ENCODE data around the gene GRM5. TPM values are rescaled to one million over a fixed set of nuclear protein-coding genes. Genes with fewer than 3 reads are reported as not detected.

The GRM5 gene
- total RNA-seq, 2 donors from 2014 or later, result 0.33 TPM; not detected in 1

DNA sequence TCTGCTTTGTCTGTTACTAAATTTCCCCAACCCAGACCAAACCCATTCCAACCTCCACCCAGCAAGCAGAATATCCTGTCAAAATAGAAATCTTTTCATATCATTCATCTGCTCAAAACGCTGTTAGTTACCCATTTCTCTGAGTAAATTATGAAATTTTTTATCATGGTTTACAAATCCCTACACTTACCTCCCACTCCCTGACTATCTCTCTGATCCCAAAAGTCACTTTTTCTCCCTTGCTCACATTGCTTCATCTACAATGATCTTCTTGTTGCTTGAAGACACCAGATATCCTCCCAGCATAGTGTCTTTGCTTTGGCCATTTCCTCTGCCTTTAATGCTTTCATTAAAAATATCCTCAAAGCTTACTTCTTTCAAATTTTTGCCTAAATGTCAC, 532.8 kb downstream of the GRM5 start:
- intact Hi-C loops (cut with DNase I), result no loop called here
- 18 to 42% methylated on average over 1 of the region's 1 CpG for WGBS, 2 donors

DNA sequence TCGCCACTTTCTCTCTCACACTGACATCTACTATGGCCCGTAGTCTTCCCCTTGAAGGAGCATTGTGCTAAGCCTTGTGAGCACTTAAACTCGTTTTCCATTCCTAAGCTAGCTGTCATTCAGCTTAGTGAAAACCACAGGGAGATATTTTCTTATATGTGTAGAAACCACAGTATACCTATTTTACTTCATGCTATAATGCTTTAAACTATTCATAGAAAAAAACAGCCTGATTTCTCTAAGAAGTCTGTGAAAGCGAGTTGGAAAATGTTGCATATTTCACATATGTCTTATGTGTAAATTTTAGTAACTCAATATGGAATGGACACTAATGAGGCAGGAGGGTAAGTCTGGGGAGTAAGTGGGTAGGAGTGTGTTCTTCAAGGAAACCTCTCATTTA, 534.0 kb downstream of the GRM5 start:
- Histone ChIP-seq H3K4me1 (no peaks in the 10 kb centered on the region), H3K27ac (no peak overlapping the region), H3K36me3 (replicated peaks in 1 of 2; ENCODE audit: insufficient read depth in 1 of 2, low read depth in 2 of 2) (no peaks in the 10 kb centered on the region), H3K27me3 (no peaks in the 10 kb centered on the region), H3K9me3 (no peaks in the 10 kb centered on the region), H3K4me3 (no peak overlapping the region)
- WGBS, 2 donors, result 54 to 63% methylated on average over 4 of the region's 4 CpGs
- TF ChIP-seq, protein P1, sequence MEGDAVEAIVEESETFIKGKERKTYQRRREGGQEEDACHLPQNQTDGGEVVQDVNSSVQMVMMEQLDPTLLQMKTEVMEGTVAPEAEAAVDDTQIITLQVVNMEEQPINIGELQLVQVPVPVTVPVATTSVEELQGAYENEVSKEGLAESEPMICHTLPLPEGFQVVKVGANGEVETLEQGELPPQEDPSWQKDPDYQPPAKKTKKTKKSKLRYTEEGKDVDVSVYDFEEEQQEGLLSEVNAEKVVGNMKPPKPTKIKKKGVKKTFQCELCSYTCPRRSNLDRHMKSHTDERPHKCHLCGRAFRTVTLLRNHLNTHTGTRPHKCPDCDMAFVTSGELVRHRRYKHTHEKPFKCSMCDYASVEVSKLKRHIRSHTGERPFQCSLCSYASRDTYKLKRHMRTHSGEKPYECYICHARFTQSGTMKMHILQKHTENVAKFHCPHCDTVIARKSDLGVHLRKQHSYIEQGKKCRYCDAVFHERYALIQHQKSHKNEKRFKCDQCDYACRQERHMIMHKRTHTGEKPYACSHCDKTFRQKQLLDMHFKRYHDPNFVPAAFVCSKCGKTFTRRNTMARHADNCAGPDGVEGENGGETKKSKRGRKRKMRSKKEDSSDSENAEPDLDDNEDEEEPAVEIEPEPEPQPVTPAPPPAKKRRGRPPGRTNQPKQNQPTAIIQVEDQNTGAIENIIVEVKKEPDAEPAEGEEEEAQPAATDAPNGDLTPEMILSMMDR (IDR thresholded peaks at IDR 0.05), result no peak
- intact Hi-C loops (cut with DNase I), result no loop called here
- no peak for DNase-seq
- no peak for ATAC-seq

More for the DNA sequence above, 532.8 kb downstream of the GRM5 start:
- Histone ChIP-seq H3K4me1 (no peaks in the 10 kb centered on the region), H3K4me3 (no peak overlapping the region), H3K36me3 (replicated peaks in 1 of 2; ENCODE audit: insufficient read depth in 1 of 2, low read depth in 2 of 2) (no peaks in the 10 kb centered on the region), H3K27me3 (no peaks in the 10 kb centered on the region), H3K9me3 (no peaks in the 10 kb centered on the region), H3K27ac (no peak overlapping the region)
- no peak for ATAC-seq
- no peak for DNase-seq
- TF ChIP-seq, protein P1 (IDR thresholded peaks at IDR 0.05), result no peak
- TF ChIP-seq POLR2A (IDR thresholded peaks at IDR 0.05), result no peak

DNA sequence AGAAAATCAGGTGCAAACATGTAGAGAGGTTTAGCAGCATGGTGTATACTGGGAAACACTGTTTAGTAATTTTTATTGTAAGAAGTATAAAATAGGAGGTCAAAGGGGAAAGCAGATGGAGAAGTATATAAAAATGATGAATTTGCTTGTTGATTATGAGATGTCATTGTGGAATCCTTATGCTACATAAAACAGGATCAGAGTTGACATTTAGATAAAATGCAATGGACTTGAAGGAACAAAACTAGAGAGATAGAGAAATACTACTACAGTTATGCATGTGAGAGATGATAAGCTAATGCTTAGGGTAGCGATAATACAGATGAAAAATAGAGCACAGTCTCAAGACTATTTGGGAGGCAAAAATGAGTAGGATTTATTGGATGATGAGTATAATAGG, 536.4 kb downstream of the GRM5 start:
- Histone ChIP-seq H3K4me1 (no peaks in the 10 kb centered on the region), H3K4me3 (no peak overlapping the region), H3K27ac (no peak overlapping the region), H3K36me3 (replicated peaks in 1 of 2; ENCODE audit: insufficient read depth in 1 of 2, low read depth in 2 of 2) (no peaks in the 10 kb centered on the region), H3K9me3 (no peaks in the 10 kb centered on the region), H3K27me3 (no peaks in the 10 kb centered on the region)
- DNase-seq (no peak), ATAC-seq (no peak)
- intact Hi-C loops (cut with DNase I), result no loop called here
- no peak for TF ChIP-seq POLR2A (IDR thresholded peaks at IDR 0.05)
- TF ChIP-seq, protein P1 (IDR thresholded peaks at IDR 0.05), result no peak
- 88 to 93% methylated on average over 1 of the region's 1 CpG for WGBS, 2 donors

GRCh38 chr11:88523386-88524071, 542.3 kb downstream of the GRM5 start:
- Histone ChIP-seq H3K27ac (no peak overlapping the region), H3K27me3 (no peaks in the 10 kb centered on the region), H3K9me3 (no peaks in the 10 kb centered on the region), H3K4me3 (no peak overlapping the region), H3K36me3 (replicated peaks in 1 of 2; ENCODE audit: insufficient read depth in 1 of 2, low read depth in 2 of 2) (no peaks in the 10 kb centered on the region), H3K4me1 (no peaks in the 10 kb centered on the region)
- ATAC-seq (no peak), DNase-seq (no peak)
- TF ChIP-seq, protein P1 (IDR thresholded peaks at IDR 0.05), result no peak
- no peak for TF ChIP-seq POLR2A (IDR thresholded peaks at IDR 0.05)
- intact Hi-C loops (cut with DNase I), result no loop called here
